EH (cell line): ENCODE data around the gene PACRG.

Source experiments
- DNase-seq: peaks from one replicate; pipeline ENCODE4 v3.0.0-alpha.2; 2015; ENCODE audit warnings: low read depth

The PACRG gene

DNA sequence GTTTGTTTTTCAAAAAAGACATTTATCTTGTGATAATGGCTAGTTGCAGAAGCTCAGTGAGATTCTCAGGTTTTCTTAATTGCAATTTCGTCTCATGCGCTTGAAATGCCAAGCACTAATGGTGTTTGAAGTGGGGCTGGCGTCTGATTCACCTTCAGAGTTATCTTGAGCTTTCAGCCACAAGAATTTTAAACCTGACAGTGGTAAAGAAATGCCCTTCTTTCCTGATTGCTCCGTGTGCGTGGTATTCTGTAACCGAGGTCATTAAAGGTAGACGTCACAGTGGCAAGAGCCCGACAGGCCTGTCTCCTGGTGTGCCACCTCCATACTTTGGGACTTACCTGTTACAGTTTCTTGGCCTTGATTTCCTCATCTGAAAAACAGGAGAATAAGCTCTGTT lies 560.3 kb downstream of the PACRG start:
- DNase-seq = no peak

GRCh38 chr6:163288915-163289314 lies 561.1 kb downstream of the PACRG start:
- DNase-seq = no peak

GRCh38 chr6:163289447-163289846 lies 561.7 kb downstream of the PACRG start:
- DNase-seq = no peak

DNA sequence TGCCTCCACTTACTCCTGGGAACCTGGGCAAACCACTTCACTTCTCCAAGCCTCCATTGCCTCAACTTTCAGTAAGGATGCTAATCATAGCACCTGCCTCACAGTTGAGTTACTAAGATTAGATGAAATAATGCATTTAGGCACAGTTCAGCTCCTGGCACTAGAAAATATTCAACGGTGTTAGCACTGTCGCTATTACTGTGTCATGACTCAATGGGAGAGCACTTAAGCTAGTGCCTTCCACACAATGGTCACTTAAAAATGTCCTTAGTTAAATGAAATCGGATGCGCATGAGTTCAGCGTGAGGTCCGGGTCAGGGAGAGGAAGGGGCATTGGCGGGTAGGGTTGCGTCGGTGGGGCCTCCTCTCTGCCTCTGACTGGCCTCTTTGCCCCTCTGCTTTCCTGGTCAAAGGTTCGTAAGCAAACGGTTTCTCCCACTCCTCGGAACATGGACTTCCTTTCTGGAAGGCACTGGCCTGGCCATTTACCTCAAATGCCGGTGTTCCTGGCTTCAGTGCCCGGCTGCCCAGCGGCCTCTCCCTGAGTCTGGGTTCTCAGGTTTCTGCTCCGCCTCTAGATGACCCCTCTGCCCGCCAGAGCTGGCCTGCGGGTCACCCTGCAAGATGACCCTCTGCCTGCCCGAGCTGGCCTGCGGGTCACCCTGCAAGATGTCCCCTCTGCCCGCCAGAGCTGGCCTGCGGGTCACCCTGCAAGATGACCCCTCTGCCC lies 562.9 kb downstream of the PACRG start:
- DNase-seq = no peak

- no peak for DNase-seq
Observed at GRCh38 chr6:163291622-163292021, 563.8 kb downstream of the PACRG start.

DNA sequence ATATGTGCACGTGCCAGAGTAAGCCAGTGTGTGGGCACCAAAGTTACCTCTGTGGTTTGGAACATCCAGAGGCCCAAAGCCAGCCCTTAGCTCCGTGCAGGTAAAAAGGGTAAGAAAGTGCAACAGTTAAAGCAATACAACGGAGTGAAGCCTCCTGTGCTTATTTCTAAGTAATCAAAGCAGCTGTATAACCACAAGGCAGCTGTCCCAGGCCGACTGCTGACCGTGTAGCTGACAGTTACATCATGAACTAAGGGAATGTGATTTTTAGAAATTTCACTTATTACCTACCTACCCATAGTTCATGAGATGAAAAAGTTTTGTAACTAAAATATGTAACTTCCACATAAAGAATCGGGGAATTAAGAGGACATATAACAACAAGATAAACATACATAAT lies 565.5 kb downstream of the PACRG start:
- DNase-seq = no peak

DNA sequence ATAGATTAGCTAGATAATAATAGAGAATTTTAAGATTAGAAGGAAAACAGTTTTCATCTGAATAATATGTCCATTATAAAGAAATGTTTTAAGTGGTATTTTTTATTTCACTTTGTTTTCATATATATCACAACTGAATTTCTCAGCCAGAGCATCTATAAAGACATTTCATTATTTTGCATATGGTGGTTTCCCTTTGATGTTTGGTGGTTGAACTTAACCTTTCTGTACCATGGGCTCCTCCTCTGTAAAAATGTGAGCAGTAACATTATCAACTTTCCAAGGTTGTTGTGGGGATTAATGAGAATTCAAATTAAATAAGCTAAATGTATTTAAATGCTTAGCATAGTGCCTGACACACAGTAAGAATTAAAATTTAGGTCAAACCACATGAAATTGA lies 567.0 kb downstream of the PACRG start:
- DNase-seq = no peak

DNA sequence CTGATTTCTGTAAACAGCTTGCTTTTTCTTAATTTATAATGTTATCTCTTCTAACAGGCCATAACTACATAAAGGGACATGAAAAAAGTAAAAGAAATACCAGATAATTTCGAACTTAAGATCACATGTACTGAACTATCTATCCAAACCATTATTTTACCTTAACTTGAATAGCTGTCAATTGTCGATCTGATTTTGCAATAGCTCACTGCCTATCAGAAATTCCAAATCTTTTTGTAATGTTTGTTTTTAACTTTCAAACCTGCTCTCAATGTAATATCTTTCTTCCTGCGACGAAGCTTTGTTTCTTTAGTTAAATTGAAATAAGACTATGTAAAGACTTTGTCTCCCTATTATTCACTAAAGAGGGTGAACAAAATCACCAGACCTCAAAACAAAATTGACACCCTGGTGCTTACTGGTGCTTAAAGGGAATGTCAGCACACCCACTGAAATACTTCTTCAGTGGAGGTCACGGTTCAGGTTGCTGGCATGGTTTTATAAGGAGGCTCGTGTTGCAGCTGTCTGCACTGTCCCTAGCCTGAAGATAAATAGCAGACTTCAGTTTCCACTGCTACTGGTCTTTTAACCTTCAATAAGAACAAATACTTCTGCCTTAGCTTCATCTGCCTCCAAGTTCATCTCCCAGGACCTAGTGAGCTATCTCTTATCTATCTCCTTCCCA lies 569.2 kb downstream of the PACRG start:
- no peak for DNase-seq

GRCh38 chr6:163298079-163298830 lies 570.5 kb downstream of the PACRG start:
- DNase-seq = no peak

- no peak for DNase-seq
Observed at GRCh38 chr6:163300838-163301237, 573.1 kb downstream of the PACRG start.

GRCh38 chr6:163301726-163302635 lies 574.2 kb downstream of the PACRG start:
- no peak for DNase-seq

DNA sequence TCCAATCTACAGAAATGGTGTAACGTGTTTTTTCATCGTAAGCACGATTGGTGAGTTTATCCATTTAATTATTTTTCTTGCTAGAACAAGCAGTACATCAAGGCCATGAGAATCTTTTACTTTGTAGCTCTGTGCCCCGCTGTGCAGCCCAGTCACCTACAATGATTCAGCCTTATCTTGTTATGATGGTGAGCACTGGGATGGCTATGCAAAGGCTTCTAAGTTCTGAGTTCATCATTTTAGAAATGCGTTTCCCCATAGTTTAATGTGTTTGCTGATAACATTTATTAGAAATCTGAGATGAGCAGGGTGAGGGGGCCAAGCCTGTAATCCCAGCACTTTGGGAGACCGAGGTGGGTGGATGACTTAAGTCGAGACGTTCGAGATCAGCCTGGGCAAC lies 575.0 kb downstream of the PACRG start:
- DNase-seq = no peak

- DNase-seq = no peak
Observed at GRCh38 chr6:163306000-163306399, 578.2 kb downstream of the PACRG start.

- DNase-seq = no peak
Observed at GRCh38 chr6:163308629-163309440, 581.1 kb downstream of the PACRG start.

DNA sequence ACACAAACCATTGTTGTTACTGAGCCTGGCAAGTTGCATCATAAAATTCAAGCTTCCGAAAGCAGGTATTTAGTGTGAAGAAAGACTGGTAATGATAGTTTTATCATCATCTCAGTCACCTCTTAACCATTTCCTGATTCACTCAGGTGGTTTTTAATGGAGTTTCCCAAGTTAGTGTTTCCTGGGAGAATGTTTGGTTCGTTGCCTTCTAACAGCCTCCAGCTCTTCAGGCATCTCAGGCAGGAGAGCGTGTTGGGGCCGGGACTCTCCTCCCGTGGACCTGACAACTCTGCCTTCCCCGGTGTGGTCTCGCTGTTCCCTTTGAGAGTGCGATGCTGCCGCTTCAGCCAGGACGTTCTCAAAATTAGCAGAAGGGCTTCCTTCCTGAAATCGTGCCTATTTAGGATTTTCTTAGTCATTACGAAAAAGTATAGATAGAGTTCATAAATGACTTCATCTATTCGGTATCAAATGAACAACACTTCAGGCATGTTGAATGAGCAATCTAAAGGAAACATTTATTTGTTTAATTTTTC lies 581.8 kb downstream of the PACRG start:
- no peak for DNase-seq

DNA sequence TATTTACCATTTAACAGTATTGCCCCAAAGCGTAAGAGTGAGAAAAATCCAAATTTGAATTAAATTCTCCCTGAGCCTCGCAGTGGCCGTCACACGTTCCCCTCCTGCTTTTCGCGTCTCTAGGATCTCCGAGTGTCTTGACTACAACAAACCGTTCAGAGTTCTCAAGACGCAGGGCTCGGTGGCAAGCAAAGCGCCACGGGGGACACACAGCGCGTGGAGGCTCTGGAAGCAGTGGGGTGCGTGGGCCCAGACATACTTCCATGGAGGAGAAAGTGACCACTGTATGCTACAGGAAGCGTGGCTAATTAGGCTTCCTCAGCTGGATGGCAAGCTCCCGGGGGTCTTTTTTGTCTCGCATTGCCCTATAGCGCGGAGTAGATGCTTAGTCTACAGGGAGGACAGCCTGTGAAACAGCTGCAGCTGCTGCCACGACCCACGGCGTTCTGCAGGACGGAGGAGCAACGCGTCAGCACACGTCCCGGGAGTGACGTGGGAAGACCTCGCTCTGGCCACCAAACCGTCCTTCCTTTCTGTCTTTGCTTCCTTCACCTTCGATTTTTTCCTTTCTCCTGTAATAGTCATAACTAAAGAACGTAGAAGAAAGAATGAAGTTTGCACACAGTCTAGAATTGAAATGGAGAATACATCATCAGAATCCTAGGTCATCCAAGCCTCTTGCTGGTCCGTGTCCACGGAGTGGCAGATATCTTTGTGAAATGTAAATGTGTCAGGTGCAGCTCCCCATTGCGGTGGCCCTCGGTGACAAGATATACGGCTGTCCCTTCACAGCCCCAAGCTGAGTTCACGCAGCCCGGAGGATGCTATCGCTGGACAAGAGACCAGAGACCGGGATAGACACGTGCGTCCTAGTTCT lies 582.6 kb downstream of the PACRG start:
- DNase-seq = no peak

- DNase-seq = no peak
Observed at GRCh38 chr6:163310973-163311383, 583.2 kb downstream of the PACRG start.

GRCh38 chr6:163311830-163312229 lies 584.1 kb downstream of the PACRG start:
- no peak for DNase-seq

DNA sequence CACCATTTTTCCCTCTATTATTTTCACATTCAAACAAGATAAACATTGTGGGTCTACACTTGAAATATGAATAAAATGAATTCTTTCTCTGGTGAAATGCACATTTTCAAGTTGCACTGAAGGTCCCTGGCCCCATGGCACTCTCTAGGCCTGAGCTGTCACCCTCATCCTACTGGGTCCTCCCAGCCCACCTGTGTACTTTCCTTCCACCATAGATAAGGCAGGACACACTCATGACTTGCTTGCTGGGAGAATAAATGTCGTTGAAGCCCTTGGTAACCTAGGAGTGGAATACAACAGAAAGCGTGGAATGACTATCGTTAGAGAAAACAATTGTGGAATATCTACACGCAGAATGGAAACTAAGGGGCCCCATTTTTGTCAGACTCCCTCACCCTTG lies 585.8 kb downstream of the PACRG start:
- DNase-seq = no peak

GRCh38 chr6:163313981-163314380 lies 586.2 kb downstream of the PACRG start:
- DNase-seq = no peak
